AG09319 (cell line): ENCODE results near the gene RPL18.
A peak's percentile ranks its signal among the peaks of the same experiment; 100 is the strongest.

Experiments used
- DNase-seq: peaks from one replicate; pipeline ENCODE4 v3.0.0-alpha.2; 2010; ENCODE audit warnings: low read depth; ENCODE audit errors: extremely low read depth
- CTCF ChIP-seq: IDR thresholded peaks from 2 replicates; pipeline ENCODE4 v1.5.1; 2011; ENCODE audit warnings: low read depth, mild to moderate bottlenecking, inconsistent platforms, low read length, moderate library complexity

The RPL18 gene

GRCh38 chr19:48636859-48637448 lies 18.0 kb upstream of the RPL18 start, which contains the start of gene DBP:
Gene DBP (minus strand): TSS chr19:48637379. CDS start chr19:48636994, 385 bp downstream.
- peak; percentile 13; the same call in 1 of the 2 replicates for TF ChIP-seq CTCF
- no peak for DNase-seq

GRCh38 chr19:48635966-48636858 lies 17.2 kb upstream of the RPL18 start:
- DNase-seq: no peak
- no peak for TF ChIP-seq CTCF

- TF ChIP-seq CTCF: no peak
- no peak for DNase-seq
Observed at GRCh38 chr19:48635263-48635965, 16.4 kb upstream of the RPL18 start.

- peak; percentile 87 for DNase-seq
- TF ChIP-seq CTCF: no peak
Observed at GRCh38 chr19:48634424-48635262, 15.7 kb upstream of the RPL18 start.

DNA sequence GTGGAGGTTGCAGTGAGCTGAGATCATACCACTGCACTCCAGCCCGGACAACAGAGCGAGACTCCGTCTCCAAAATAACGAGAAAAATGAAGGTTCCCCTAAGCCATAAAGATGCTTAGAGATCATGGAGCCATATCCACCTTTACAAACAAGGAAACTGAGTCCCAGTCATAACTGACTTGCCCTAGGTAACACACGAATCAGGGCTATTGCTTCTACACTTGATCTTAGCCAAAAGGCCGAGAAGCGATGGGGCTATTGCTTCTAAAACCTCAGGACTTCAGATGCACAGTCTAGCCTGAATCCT lies 15.0 kb upstream of the RPL18 start:
- TF ChIP-seq CTCF: no peak
- no peak for DNase-seq

GRCh38 chr19:48633148-48634035 lies 14.4 kb upstream of the RPL18 start:
- DNase-seq: no peak

More at GRCh38 chr19:48633148-48634035, 14.4 kb upstream of the RPL18 start:
- no peak for TF ChIP-seq CTCF
